H1 (cell line): ENCODE data around the gene THUMPD2. TPM values are rescaled to one million over a fixed set of nuclear protein-coding genes. Genes with fewer than 3 reads are reported as not detected.

ENCODE experiments used
- CTCF ChIA-PET: fragments of 300-600 bp; sonication (Branson Sonifier 250); formaldehyde crosslinking; loops from one replicate; lab custom pipeline; 2021; ENCODE audit not compliant: partially characterized antibody; lab: Charles Lee
- POLR2A ChIA-PET: fragments of 300-600 bp; sonication (Branson Sonifier 250); formaldehyde crosslinking; loops from one replicate; lab custom pipeline; 2021; ENCODE audit warnings: inconsistent platforms; ENCODE audit not compliant: partially characterized antibody; lab: Charles Lee
- DNase-seq, 2 experiments: peaks; one replicate each; pipeline versions ENCODE4 v3.0.0 to v3.0.0-alpha.2; 2010 to 2022; ENCODE audit warnings: low spot score in 2 of 2, low read depth in 1 of 2, mixed read lengths in 1 of 2
- FAIRE-seq: peaks from 2 replicates; lab custom pipeline; 2011; peaks lifted over from hg19 to GRCh38; lab: Jason Lieb, UNC
- H2AFZ ChIP-seq: 2 replicates; pipeline ENCODE4 v1.8.1; 2012; ENCODE audit warnings: low read length, inconsistent platforms
- H2AK5ac ChIP-seq: 2 replicates; pipeline ENCODE4 v1.6.1; 2013; ENCODE audit warnings: low read depth, low read length
- H2BK120ac ChIP-seq: replicated peaks from 2 replicates; pipeline ENCODE3; 2013; ENCODE audit warnings: low read depth, low read length, inconsistent platforms
- H2BK12ac ChIP-seq: 2 replicates; pipeline ENCODE4 v1.6.1; 2013; ENCODE audit warnings: low read depth, low read length
- H2BK15ac ChIP-seq: 2 replicates; pipeline ENCODE4 v1.6.1; 2013; ENCODE audit warnings: low read length
- H2BK20ac ChIP-seq: 2 replicates; pipeline ENCODE4 v1.6.1; 2013; ENCODE audit warnings: low read length
- H2BK5ac ChIP-seq: 2 replicates; pipeline ENCODE4 v1.6.1; 2013; ENCODE audit warnings: low read depth, low read length
- H3K14ac ChIP-seq: 2 replicates; pipeline ENCODE4 v1.6.1; 2013; ENCODE audit warnings: inconsistent platforms; ENCODE audit not compliant: insufficient read length
- H3K18ac ChIP-seq: 2 replicates; pipeline ENCODE4 v1.6.1; 2013; ENCODE audit warnings: low read length; ENCODE audit errors: extremely low read depth
- H3K23ac ChIP-seq: 2 replicates; pipeline ENCODE4 v1.6.1; 2013; ENCODE audit warnings: inconsistent platforms; ENCODE audit not compliant: insufficient read length
- H3K23me2 ChIP-seq: 2 replicates; pipeline ENCODE4 v1.6.1; 2013; ENCODE audit warnings: low read depth, low read length
- H3K27ac ChIP-seq: 2 replicates; pipeline ENCODE4 v1.6.1; 2011; ENCODE audit warnings: low read depth, low read length, inconsistent platforms
- H3K27me3 ChIP-seq, 4 experiments: replicated peaks in 1 of 4; 1 replicate in 1 of 4; 2 replicates in 3 of 4; pipeline versions ENCODE4 v1.6.1 to v1.8.1; 2011 to 2013; ENCODE audit warnings: low read length in 3 of 4, mild to moderate bottlenecking in 3 of 4, inconsistent platforms in 2 of 4, mixed read lengths in 2 of 4, moderate library complexity in 1 of 4; ENCODE audit not compliant: control insufficient read depth in 3 of 4, insufficient read depth in 3 of 4; ENCODE audit errors: extremely low read depth in 1 of 4
- H3K36me3 ChIP-seq, 4 experiments: 2 replicates each; pipeline versions ENCODE4 v1.6.1 to v1.8.1; 2011 to 2013; ENCODE audit warnings: mild to moderate bottlenecking in 4 of 4, low read length in 3 of 4, moderate library complexity in 2 of 4, control low read depth in 1 of 4, inconsistent platforms in 1 of 4; ENCODE audit not compliant: insufficient read depth in 4 of 4, control insufficient read depth in 2 of 4
- H3K4ac ChIP-seq: replicated peaks from 2 replicates; pipeline ENCODE3; 2013; ENCODE audit warnings: low read length, low read depth, mixed read lengths, inconsistent platforms; ENCODE audit not compliant: insufficient read length
- H3K4me1 ChIP-seq, 4 experiments: replicated peaks in 1 of 4; 1 replicate in 1 of 4; 2 replicates in 3 of 4; pipeline versions ENCODE4 v1.6.1 to v1.8.1; 2011 to 2013; ENCODE audit warnings: low read length in 3 of 4, inconsistent platforms in 2 of 4, mixed read lengths in 1 of 4; ENCODE audit not compliant: insufficient read depth in 4 of 4, control insufficient read depth in 3 of 4
- H3K4me2 ChIP-seq, 2 experiments: 2 replicates each; pipeline versions ENCODE4 v1.6.1 to v1.8.1; 2011 to 2013; ENCODE audit warnings: low read depth in 2 of 2, low read length in 2 of 2, control low read depth in 1 of 2, inconsistent platforms in 1 of 2, mild to moderate bottlenecking in 1 of 2; ENCODE audit not compliant: insufficient read depth in 1 of 2
- H3K4me3 ChIP-seq, 4 experiments: fragments of 200-600, 300-600 bp in 1 of 4; sonication (generic), shearing (Covaris generic), sonication (Bioruptor Twin) in 1 of 4; 2 replicates each; pipeline versions ENCODE4 v1.5.1 to v1.8.1; 2011 to 2016; ENCODE audit warnings: low read length in 4 of 4, low read depth in 3 of 4, control low read depth in 2 of 4, inconsistent platforms in 2 of 4, mild to moderate bottlenecking in 2 of 4, mixed read lengths in 1 of 4, moderate library complexity in 1 of 4; ENCODE audit not compliant: insufficient read depth in 2 of 4; ENCODE audit errors: extremely low read depth in 1 of 4
- H3K56ac ChIP-seq: replicated peaks from 2 replicates; pipeline ENCODE3; 2013; ENCODE audit warnings: low read depth, mild to moderate bottlenecking, mixed read lengths, low read length, inconsistent platforms; ENCODE audit not compliant: insufficient read length
- H3K79me1 ChIP-seq: 2 replicates; pipeline ENCODE4 v1.6.1; 2013; ENCODE audit warnings: low read depth, low read length, control low read depth
- H3K79me2 ChIP-seq, 2 experiments: 2 replicates each; pipeline versions ENCODE4 v1.6.1 to v1.8.1; 2012 to 2013; ENCODE audit warnings: low read length in 2 of 2, mild to moderate bottlenecking in 2 of 2, inconsistent platforms in 1 of 2; ENCODE audit not compliant: insufficient read depth in 2 of 2, control insufficient read depth in 1 of 2
- H3K9ac ChIP-seq, 4 experiments: replicated peaks in 1 of 4; 1 replicate in 1 of 4; 2 replicates in 3 of 4; pipeline versions ENCODE4 v1.6.1 to v1.8.1; 2011 to 2013; ENCODE audit warnings: low read depth in 3 of 4, low read length in 3 of 4, control low read depth in 2 of 4, mild to moderate bottlenecking in 2 of 4, moderate library complexity in 2 of 4, inconsistent platforms in 1 of 4; ENCODE audit errors: extremely low read depth in 1 of 4
- H3K9me3 ChIP-seq, 2 experiments: 2 replicates each; pipeline versions ENCODE4 v1.6.1 to v1.8.1; 2012 to 2013; ENCODE audit warnings: mild to moderate bottlenecking in 2 of 2, moderate library complexity in 2 of 2, control low read depth in 1 of 2, inconsistent platforms in 1 of 2, low read depth in 1 of 2, low read length in 1 of 2, mixed read lengths in 1 of 2; ENCODE audit not compliant: insufficient read depth in 2 of 2
- H4K20me1 ChIP-seq, 2 experiments: replicated peaks in 1 of 2; 2 replicates each; pipeline versions ENCODE3 to v1.8.1; 2011 to 2013; ENCODE audit warnings: inconsistent platforms in 2 of 2, low read length in 2 of 2, mild to moderate bottlenecking in 1 of 2; ENCODE audit not compliant: insufficient read depth in 2 of 2, control insufficient read depth in 1 of 2
- H4K5ac ChIP-seq: 2 replicates; pipeline ENCODE4 v1.6.1; 2013; ENCODE audit warnings: low read length, low read depth, mixed read lengths, inconsistent platforms; ENCODE audit not compliant: insufficient read length
- H4K8ac ChIP-seq: 2 replicates; pipeline ENCODE4 v1.8.0; 2013; ENCODE audit warnings: mild to moderate bottlenecking, moderate library complexity, low read length, inconsistent platforms; ENCODE audit not compliant: insufficient read depth; ENCODE audit errors: extremely low read depth
- H4K91ac ChIP-seq: replicated peaks from 2 replicates; pipeline ENCODE3; 2013; ENCODE audit warnings: low read length, mixed read lengths, inconsistent platforms; ENCODE audit not compliant: insufficient read length
- CEBPB ChIP-seq: IDR thresholded peaks from 2 replicates; pipeline ENCODE4 v1.6.1; 2012; ENCODE audit warnings: low read depth, low read length
- HDAC2 ChIP-seq, 2 experiments: fragments of 300-600 bp in 1 of 2; sonication (generic) in 1 of 2; IDR thresholded peaks; 2 replicates each; pipeline ENCODE4 v1.6.1; 2011 to 2012; ENCODE audit warnings: low read depth in 2 of 2, low read length in 2 of 2, mild to moderate bottlenecking in 2 of 2, moderate library complexity in 2 of 2, borderline replicate concordance in 1 of 2, inconsistent platforms in 1 of 2
- HDAC6 ChIP-seq: IDR thresholded peaks from one replicate; pipeline ENCODE4 v1.7.1; 2012; ENCODE audit warnings: low read depth, mild to moderate bottlenecking, inconsistent platforms, low read length, moderate library complexity
- MAX ChIP-seq: IDR thresholded peaks from 2 replicates; pipeline ENCODE4 v1.6.1; 2012; ENCODE audit warnings: inconsistent platforms
- NRF1 ChIP-seq: IDR thresholded peaks from 2 replicates; pipeline ENCODE4 v1.6.1; 2011; ENCODE audit warnings: mild to moderate bottlenecking, low read depth, low read length, improper control_type of control experiment
- POLR2AphosphoS5 ChIP-seq: IDR thresholded peaks from 2 replicates; pipeline ENCODE4 v1.6.1; 2011; ENCODE audit warnings: low read depth, low read length
- POU5F1 ChIP-seq: IDR thresholded peaks from 2 replicates; pipeline ENCODE4 v1.6.1; 2011; ENCODE audit warnings: low read depth, mild to moderate bottlenecking, low read length, moderate library complexity
- RAD21 ChIP-seq, 2 experiments: IDR thresholded peaks in 1 of 2; conservative IDR thresholded peaks in 1 of 2; 2 replicates each; pipeline ENCODE4 v1.6.1; 2011; ENCODE audit warnings: low read depth in 2 of 2, low read length in 2 of 2, improper control_type of control experiment in 1 of 2, inconsistent platforms in 1 of 2, mild to moderate bottlenecking in 1 of 2, moderate library complexity in 1 of 2
- SUZ12 ChIP-seq: fragments of 200-600 bp; sonication (generic); IDR thresholded peaks from 2 replicates; pipeline ENCODE4 v1.6.1; 2012; ENCODE audit warnings: mild to moderate bottlenecking, inconsistent platforms, low read length, moderate library complexity, mixed read lengths
- TAF1 ChIP-seq: IDR thresholded peaks from 2 replicates; pipeline ENCODE4 v1.6.1; 2011; ENCODE audit warnings: mild to moderate bottlenecking, low read depth, low read length
- TCF12 ChIP-seq: IDR thresholded peaks from 2 replicates; pipeline ENCODE4 v1.6.1; 2011; ENCODE audit warnings: low read depth, mild to moderate bottlenecking, low read length
- polyA plus RNA-seq, 7 experiments: library from polyadenylated mRNA; depleted of rRNA in 3 of 7; stranded (reverse) in 5 of 7; unstranded in 2 of 7; fragments of >200 nt in 5 of 7; fragments of 200-250 nt in 2 of 7; gene quantifications; 1 replicate in 5 of 7; 2 replicates in 1 of 7; 4 replicates in 1 of 7; pipeline versions ENCODE4 v1.2.1 to v1.2.3, GENCODE V29; 2011 to 2013; ENCODE audit warnings: missing spikeins in 2 of 7, mixed read lengths in 2 of 7
- total RNA-seq: library from RNA; stranded (reverse); fragmentation: NEBNext Ultra II Directional; extraction: Animal tissue kit (Norgen Biotek cat#: 25700); gene quantifications from 2 replicates; pipeline ENCODE4 v1.2.1, GENCODE V29; 2021

The THUMPD2 gene
- total and polyA plus RNA-seq, 2 of the 8 experiments (the other 6 are each of a cell fraction or from before 2014, with no cell fraction given): 8.6 to 17.0 TPM

- FAIRE-seq: no peak
Measured at GRCh38 chr2:39715095-39715494, 64.0 kb downstream of the THUMPD2 start.

More at GRCh38 chr2:39715095-39715494, 64.0 kb downstream of the THUMPD2 start:
- no peak overlapping the region for H2AK5ac ChIP-seq
- no peak overlapping the region for H2BK12ac ChIP-seq
- H3K9ac ChIP-seq: no peak overlapping the region
- H3K27ac ChIP-seq: no peak overlapping the region
- no peak overlapping the region for H4K91ac ChIP-seq
- no peaks in the 10 kb centered on the region for H3K79me1 ChIP-seq
- H2BK5ac ChIP-seq: no peak overlapping the region
- no peak overlapping the region for H3K23ac ChIP-seq
- H3K27me3 ChIP-seq: no peaks in the 10 kb centered on the region
- TF ChIP-seq POLR2AphosphoS5 (no peak), TCF12 (no peak), TAF1 (no peak), RAD21 (IDR thresholded peaks at IDR 0.05 in 1 of 2, conservative IDR thresholded peaks at IDR 0.05 in 1 of 2; ENCODE audit: low read depth in 2 of 2, low read length in 2 of 2) (no peak), HDAC6 (no peak), MAX (no peak), SUZ12 (no peak), CEBPB (no peak), NRF1 (no peak), HDAC2 (IDR thresholded peaks at IDR 0.05; ENCODE audit: borderline replicate concordance in 1 of 2, low read depth in 2 of 2, low read length in 2 of 2) (no peak), POU5F1 (no peak)
- H3K36me3 ChIP-seq: no peaks in the 10 kb centered on the region
- ChIA-PET CTCF (interaction anchor here (0.6 to 12.0 kb wide), 3 partner anchors 9 to 643 kb away, joined by 3 to 103 read pairs (median 5); no protein-coding TSS in a partner anchor), POLR2A (no interaction called here)
- H2AFZ ChIP-seq: no peak overlapping the region
- no peak overlapping the region for H3K4ac ChIP-seq
- no peaks in the 10 kb centered on the region; the same call in 1 of the 2 replicates for H3K23me2 ChIP-seq
- no peak overlapping the region for H3K56ac ChIP-seq
- no peak overlapping the region for H3K18ac ChIP-seq
- H2BK20ac ChIP-seq: no peak overlapping the region
- no peak overlapping the region for H3K4me2 ChIP-seq
- H3K4me1 ChIP-seq: no peaks in the 10 kb centered on the region
- no peaks in the 10 kb centered on the region for H3K9me3 ChIP-seq
- H4K20me1 ChIP-seq: no peaks in the 10 kb centered on the region
- H4K5ac ChIP-seq: no peak overlapping the region
- no peak overlapping the region for H3K4me3 ChIP-seq
- no peak overlapping the region for H4K8ac ChIP-seq
- no peaks in the 10 kb centered on the region for H3K79me2 ChIP-seq
- H2BK120ac ChIP-seq: no peak overlapping the region
- DNase-seq: no peak
- no peak overlapping the region for H2BK15ac ChIP-seq
- no peak overlapping the region for H3K14ac ChIP-seq
